GM12872 (cell line): Measurements from ENCODE around the gene MYZAP.

Experiments
- TF ChIP-seq, protein P1 (sequence below): IDR thresholded peaks from 3 replicates; pipeline ENCODE4 v1.5.1; 2011; ENCODE audit warnings: low read depth, mild to moderate bottlenecking, low read length, moderate library complexity; ENCODE audit not compliant: insufficient read depth

MYZAP gene

DNA sequence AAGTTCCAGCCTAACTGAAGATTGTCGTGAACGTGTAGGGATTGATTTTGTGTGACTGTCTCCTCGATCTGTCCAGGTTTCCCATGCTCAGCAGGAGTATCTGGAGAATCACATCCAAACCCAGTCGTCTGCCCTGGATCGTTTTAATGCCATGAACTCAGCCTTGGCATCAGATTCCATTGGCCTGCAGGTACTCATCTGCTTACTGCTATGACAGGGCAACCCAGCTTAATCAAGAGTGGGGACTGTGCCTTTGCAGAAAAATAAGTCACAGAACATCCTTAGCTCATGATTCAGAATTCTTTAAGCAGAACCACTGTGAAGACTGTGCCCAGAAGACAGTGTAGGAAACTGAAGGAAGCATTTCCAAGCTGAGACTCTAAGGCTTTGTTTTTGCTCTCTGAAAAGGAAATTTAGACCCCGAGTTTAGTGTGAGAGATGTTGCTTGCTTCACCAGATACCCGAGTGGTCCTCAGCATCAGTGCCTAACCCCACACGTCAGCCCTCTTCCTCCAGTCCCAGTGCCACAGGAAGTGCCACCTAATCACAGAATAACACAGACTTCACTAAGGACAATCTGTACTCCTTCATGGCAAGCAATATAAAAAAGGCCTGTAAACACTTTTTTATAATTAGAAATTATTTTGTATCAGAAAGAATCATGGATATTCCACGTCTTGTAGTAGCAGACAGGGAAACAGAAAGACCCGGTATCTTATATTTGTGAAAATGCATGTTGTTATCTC lies 34.2 kb downstream of the MYZAP start:
- TF ChIP-seq, protein P1, sequence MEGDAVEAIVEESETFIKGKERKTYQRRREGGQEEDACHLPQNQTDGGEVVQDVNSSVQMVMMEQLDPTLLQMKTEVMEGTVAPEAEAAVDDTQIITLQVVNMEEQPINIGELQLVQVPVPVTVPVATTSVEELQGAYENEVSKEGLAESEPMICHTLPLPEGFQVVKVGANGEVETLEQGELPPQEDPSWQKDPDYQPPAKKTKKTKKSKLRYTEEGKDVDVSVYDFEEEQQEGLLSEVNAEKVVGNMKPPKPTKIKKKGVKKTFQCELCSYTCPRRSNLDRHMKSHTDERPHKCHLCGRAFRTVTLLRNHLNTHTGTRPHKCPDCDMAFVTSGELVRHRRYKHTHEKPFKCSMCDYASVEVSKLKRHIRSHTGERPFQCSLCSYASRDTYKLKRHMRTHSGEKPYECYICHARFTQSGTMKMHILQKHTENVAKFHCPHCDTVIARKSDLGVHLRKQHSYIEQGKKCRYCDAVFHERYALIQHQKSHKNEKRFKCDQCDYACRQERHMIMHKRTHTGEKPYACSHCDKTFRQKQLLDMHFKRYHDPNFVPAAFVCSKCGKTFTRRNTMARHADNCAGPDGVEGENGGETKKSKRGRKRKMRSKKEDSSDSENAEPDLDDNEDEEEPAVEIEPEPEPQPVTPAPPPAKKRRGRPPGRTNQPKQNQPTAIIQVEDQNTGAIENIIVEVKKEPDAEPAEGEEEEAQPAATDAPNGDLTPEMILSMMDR = no peak

GRCh38 chr15:57626713-57627440 lies 35.2 kb downstream of the MYZAP start:
- TF ChIP-seq, protein P1 = no peak

DNA sequence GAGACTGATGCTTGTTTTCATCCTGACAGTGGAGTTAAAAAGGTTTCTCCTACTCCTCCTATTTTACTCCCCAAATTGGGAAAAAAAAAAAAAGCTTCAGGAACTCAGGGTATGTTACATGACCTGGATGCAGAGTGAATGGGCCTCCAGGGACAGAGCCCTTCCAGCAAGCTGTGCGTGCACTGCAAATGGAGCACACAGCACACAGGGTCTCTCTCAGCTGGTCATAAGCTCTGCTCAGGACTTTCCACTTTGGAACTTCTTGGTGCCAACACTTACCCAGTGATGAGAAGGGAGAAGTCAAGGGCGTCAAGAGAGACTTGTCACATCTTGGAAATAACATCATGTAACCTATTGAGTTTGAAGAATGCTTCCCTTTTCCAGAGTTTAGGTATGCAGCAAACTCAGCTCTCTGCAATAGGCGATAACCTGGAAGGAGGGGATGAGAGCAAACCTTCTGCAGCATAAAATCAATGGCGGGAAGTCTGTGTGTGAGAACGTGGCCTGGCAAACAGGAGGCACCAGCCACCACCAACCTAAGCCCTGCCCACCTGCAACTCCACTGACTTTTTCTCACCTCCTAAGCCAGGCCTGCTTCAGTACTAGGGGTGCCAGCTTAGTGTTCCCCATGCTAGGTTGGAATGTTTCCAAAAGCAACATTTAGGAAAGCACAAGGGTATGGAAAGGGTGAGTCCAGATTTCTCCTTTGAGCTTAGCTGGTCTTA lies 39.8 kb downstream of the MYZAP start:
- TF ChIP-seq, protein P1 = no peak

DNA sequence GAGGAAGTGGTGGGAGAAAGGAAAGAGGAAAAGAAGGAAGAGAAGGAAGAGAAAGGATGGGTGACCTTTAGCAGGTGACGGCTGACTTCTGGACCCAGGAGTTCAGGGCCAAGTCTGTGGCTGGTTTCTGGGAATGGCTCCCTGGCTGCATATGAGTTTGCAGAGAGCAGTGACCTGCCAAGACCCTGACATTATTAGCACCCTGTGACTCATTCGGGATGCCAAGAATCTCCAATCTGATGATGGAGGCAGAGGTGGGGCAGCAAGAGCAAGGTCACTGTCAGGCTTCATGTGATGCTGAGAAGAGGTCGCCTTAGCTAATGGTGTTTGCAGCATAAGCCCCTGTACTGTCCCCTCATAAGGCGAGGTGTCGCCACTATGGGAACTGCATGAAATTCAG lies 42.6 kb downstream of the MYZAP start:
- TF ChIP-seq, protein P1 = no peak

- TF ChIP-seq, protein P1 = no peak
These were observed 43.7 kb downstream of the MYZAP start for GRCh38 chr15:57635300-57635909.

DNA sequence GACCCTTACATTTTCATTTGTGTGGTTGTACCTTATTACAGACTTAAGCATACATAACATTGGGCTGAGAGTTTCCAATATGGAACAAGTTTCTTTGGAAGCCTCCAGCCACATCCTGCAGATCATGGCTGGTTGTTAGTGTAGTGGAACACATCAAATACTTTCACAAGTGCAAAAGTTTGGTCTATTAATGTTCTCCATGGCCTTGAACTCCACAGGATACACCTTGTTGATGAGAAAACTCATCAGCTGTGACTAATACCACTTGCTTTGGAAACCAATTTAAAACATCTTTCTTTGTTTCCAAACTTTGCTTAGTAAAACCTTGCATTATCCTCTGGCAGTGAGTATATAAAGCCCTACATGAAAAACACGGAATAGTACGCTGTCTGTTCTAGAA lies 46.1 kb downstream of the MYZAP start:
- TF ChIP-seq, protein P1 = no peak

GRCh38 chr15:57639306-57639705 lies 47.6 kb downstream of the MYZAP start:
- TF ChIP-seq, protein P1 = no peak
